GM19438 (cell line): ENCODE results near the gene LGALS9B.
"Not testable (repeated sequence)": the region's sequence is repeated elsewhere in the genome, so short reads cannot be mapped to it uniquely, and the experiment has no call there.

Experiments
- ATAC-seq: cut with Tn5 transposase; IDR thresholded peaks from one replicate; pipeline ENCODE4 v1.9.1; 2021; ENCODE audit warnings: low read depth; ENCODE audit not compliant: unreplicated experiment

Gene LGALS9B

GRCh38 chr17:20469946-20470345 lies 2.6 kb upstream of the LGALS9B start:
- not testable (repeated sequence) for ATAC-seq

GRCh38 chr17:20469107-20469506 lies 1.8 kb upstream of the LGALS9B start:
- not testable (repeated sequence) for ATAC-seq

GRCh38 chr17:20466999-20467398 lies 340 bp downstream of the LGALS9B start:
- ATAC-seq: not testable (repeated sequence)

- not testable (repeated sequence) for ATAC-seq
These were observed 786 bp downstream of the LGALS9B start for GRCh38 chr17:20466553-20466952.

GRCh38 chr17:20465535-20465934 lies 1.8 kb downstream of the LGALS9B start:
- ATAC-seq: not testable (repeated sequence)

- not testable (repeated sequence) for ATAC-seq
These were observed 2.4 kb downstream of the LGALS9B start for GRCh38 chr17:20464854-20465414.

GRCh38 chr17:20462158-20462557 lies 5.2 kb downstream of the LGALS9B start:
- not testable (repeated sequence) for ATAC-seq

GRCh38 chr17:20457848-20458381 lies 9.4 kb downstream of the LGALS9B start:
- not testable (repeated sequence) for ATAC-seq

GRCh38 chr17:20455106-20455505 lies 12.2 kb downstream of the LGALS9B start:
- not testable (repeated sequence) for ATAC-seq

GRCh38 chr17:20453820-20454434 lies 13.4 kb downstream of the LGALS9B start:
- not testable (repeated sequence) for ATAC-seq

GRCh38 chr17:20450852-20451251 lies 16.5 kb downstream of the LGALS9B start:
- not testable (repeated sequence) for ATAC-seq

- ATAC-seq: not testable (repeated sequence)
These were observed 19.6 kb downstream of the LGALS9B start for GRCh38 chr17:20447534-20448321.

- not testable (repeated sequence) for ATAC-seq
These were observed 20.4 kb downstream of the LGALS9B start for GRCh38 chr17:20446895-20447294.

GRCh38 chr17:20444581-20445236 lies 22.6 kb downstream of the LGALS9B start:
- ATAC-seq: not testable (repeated sequence)

- not testable (repeated sequence) for ATAC-seq
These were observed 23.2 kb downstream of the LGALS9B start for GRCh38 chr17:20444173-20444572.

GRCh38 chr17:20443632-20444031 lies 23.7 kb downstream of the LGALS9B start:
- ATAC-seq: not testable (repeated sequence)

- not testable (repeated sequence) for ATAC-seq
These were observed 26.7 kb downstream of the LGALS9B start for GRCh38 chr17:20440665-20441064.

GRCh38 chr17:20435166-20435565 lies 32.2 kb downstream of the LGALS9B start:
- ATAC-seq: not testable (repeated sequence)

- ATAC-seq: not testable (repeated sequence)
These were observed 34.0 kb downstream of the LGALS9B start for GRCh38 chr17:20433382-20433781.

- not testable (repeated sequence) for ATAC-seq
These were observed 40.1 kb downstream of the LGALS9B start for GRCh38 chr17:20427264-20427663.

GRCh38 chr17:20422826-20423225 lies 44.5 kb downstream of the LGALS9B start:
- ATAC-seq: not testable (repeated sequence)
